Stimulated activated CD4-positive, alpha-beta T cell treated with anti-CD3 and anti-CD28 coated beads, Interleukin-15, amount 100 ng/mL, for 24 hours (primary cell): Measurements from ENCODE around the gene IKZF4.
A peak's percentile ranks its signal among the peaks of the same experiment; 100 is the strongest.
"Not testable (repeated sequence)": the region's sequence is repeated elsewhere in the genome, so short reads cannot be mapped to it uniquely, and the experiment has no call there.

Source experiments
- DNase-seq: peaks from one replicate; pipeline ENCODE4 v3.0.0-alpha.2; 2020

IKZF4 gene

DNA sequence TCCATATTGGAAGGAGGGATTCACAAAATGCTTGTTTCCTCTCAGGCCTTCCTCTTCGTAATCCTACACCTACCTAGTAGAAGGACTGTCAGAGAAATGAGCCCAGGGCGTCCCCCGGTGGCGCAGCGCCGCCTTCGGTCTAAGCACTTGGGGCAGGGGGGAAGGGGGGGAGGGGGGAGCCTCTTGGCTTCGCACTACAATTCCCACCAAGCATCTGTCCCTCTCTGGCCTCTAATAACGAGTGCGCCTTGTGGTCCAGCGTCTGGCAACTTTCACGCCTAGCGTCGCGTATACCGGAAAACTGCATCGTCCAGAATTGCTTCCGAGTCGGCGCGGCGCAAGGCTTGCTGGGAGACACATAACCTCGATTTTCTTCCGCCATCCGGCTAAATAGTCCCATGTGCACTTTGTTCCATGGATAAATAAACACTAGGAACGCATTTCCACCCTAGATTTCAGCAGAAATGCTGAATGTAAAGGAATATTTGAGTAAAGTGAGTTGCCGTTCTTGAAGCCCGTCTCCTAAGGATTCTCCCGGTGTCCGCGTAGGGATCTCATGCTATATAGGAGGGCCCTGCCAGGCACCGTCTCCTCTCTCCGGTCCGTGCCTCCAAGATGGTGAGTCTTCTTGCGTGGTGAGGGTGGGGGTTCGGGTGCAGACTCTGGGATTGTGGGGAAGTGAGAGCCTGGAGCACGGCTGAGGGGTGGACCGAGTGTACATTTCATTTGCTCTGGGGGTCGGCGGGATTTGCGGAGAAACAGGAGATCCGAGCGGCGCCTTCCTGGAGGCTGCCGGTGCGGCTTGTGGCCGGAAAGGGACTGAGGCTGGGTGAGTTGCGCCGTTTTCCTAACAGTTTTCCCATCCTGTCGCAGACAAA lies 20.9 kb downstream of the IKZF4 start, which contains the start of gene RPS26:
Gene RPS26, plus strand, starts transcription at position 367 of the 878 bp plus-strand sequence. Its CDS starts 249 bp downstream, at position 616.
- DNase-seq, result peak; percentile 94

GRCh38 chr12:56042430-56042813 lies 21.6 kb downstream of the IKZF4 start:
- not testable (repeated sequence) for DNase-seq

DNA sequence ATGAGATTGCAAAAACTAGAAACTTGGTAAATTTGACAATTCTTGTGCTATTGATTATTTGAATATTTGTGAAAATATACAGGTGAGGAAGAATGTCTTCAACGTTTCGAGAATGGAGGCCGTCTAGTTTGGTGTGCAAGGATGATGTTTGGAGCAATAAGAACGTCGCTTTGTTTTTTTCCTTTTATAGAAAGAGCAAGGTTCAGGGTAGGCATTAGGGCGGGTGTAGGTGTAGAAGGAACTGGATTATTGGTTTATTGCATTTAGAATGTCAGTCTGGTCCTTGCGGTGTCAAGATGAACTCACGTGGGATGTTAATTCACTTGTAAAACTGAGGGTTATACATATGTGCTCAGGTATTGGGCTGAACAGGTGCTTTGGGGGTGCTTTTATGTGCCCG lies 22.0 kb downstream of the IKZF4 start:
- no peak for DNase-seq

DNA sequence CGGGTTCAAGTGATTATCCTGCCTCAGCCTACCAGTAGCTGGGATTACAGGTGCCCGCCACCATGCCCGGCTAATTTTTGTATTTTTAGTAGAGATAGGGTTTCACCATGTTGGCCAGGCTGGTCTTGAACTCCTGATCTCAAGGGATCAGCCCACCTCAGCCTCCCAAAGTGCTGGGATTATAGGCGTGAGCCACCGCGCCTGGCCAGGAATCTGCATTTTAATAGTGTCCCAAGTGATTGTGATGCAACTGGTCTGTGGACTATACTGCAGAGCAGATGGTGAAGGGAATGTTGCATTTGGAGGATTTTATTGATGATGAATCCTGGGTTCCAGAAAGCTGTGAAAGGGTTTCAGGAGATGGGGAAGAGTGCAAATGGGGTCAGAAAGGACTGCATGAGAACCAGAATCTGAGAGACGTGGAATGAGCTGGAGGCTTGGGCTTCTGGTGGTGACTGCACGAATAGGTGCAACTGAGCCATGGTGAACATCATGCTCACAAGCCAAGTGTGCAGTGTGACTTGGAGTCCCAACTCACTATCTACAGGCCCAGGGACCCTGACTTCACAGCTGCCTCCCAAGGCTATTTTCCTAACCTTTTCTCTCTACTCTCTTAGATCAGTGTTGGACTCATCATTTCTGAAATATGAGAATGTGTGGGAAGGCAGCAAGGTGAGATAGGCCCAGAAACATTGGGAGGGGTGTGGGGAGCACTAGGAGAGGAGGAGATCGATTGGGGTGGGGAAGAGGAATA lies 25.4 kb downstream of the IKZF4 start:
- peak; percentile 29 for DNase-seq

GRCh38 chr12:56053407-56053893 lies 32.6 kb downstream of the IKZF4 start:
- no peak for DNase-seq

GRCh38 chr12:56059964-56060363 lies 39.1 kb downstream of the IKZF4 start:
- not testable (repeated sequence) for DNase-seq

GRCh38 chr12:56061982-56062381 lies 41.1 kb downstream of the IKZF4 start:
- no peak for DNase-seq

GRCh38 chr12:56062996-56063395 lies 42.2 kb downstream of the IKZF4 start:
- DNase-seq, result no peak

DNA sequence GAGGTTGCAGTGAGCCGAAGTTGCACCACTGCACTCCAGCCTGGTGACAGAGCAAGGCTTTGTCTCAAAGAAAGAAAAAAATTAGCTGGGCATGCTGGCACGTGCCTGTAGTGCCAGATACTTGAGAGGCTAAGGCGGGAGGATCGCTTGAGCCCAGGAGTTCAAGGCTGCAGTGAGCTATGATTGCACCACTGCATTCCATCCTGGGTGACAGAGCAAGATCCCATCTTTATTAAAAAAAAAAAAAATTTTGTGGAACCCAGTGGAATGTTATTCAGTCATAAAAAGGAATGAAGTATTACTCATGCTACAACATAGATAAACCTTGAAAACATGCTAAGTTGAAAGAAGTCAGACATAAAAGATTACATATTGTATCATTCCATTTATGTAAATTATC lies 50.8 kb downstream of the IKZF4 start:
- no peak for DNase-seq

DNA sequence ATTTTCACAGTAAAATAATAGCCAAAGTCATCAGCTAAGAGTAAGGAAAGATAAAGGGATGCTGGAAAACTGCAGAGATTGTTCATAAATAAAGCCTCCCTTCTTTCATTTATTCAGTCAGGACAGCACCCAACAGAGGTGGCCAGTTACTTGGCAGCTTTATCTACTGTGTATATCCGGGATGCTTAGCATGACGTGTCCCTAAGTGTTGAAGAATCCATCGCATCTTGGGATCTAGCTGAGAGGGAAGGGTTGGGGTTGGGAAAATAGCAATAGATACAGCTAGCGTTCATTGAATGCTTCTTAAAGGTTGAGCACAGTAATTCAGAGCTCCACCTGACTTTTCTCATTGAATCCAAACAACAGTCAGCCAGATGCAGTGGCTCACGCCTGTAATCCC lies 53.6 kb downstream of the IKZF4 start:
- DNase-seq, result no peak

DNA sequence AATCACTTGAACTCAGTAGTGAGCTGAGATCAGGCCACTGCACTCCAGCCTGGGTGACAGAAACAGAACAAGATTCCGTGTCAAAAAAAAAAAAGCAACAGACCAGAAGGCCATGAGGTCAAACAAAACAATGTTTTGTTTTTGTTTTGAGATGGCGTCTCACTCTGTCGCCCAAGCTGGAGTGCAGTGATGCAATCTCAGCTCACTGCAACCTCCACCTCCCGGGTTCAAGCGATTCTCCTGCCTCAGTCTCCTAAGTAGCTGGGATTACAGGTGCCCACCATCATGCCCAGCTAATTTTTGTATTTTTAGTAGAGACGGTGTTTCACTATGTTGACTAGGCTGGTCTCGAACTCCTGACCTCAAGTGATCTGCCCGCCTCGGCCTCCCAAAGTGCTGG lies 57.1 kb downstream of the IKZF4 start:
- DNase-seq, result not testable (repeated sequence)

DNA sequence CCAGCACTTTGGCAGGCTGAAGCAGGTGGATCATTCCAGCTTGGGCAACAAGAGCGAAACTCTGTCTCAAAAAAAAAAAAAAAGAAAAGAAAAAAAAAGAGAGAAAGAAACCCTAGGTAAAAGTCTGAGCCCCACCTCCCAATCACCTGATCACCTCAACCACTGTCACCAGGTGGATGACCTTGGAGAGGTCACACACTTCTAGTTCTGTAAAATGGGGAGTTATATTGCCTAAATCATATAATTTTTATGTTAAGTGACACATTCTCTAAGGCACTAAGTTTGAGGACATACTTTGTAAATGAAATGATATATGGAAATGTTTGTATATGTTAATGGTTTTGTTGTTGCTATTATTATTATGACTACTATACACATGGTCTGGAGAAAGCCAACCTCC lies 57.6 kb downstream of the IKZF4 start:
- DNase-seq, result no peak

DNA sequence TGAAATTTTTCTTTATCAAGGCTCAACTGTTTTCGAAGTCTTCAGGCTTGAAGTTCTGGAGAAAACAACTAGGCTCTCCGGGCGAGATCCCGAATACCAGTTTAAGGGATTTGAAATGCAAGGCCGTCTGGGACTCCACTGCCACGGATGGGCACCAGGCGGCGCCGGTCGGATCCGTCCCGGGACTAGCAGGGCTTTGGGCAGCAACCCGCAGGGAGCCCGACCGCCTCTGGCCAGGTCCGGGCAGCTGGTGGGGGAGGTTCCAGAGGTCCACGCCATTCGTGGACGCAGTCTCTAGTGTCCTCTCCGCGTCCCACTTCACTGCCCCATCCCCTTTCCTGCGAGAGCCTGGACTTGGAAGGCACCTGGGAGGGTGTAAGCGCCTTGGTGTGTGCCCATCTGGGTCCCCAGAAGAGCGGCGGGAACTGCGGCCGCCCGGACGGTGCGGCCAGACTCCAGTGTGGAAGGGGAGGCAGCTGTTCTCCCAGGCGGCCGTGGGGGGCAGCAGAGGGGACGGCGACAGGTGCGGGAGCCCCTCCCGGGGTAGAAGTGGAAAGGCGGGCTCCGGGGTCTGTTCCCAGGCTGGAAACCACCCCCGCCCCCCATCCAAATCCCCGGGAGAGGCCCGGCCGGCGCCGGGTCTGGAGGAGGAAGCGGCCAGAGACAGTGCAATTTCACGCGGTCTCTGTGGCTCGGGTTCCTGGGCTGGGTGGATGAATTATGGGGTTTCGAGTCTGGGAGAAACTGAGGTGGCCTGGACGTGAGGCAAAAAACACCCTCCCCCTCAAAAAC lies 58.3 kb downstream of the IKZF4 start:
- DNase-seq, result peak; percentile 70

DNA sequence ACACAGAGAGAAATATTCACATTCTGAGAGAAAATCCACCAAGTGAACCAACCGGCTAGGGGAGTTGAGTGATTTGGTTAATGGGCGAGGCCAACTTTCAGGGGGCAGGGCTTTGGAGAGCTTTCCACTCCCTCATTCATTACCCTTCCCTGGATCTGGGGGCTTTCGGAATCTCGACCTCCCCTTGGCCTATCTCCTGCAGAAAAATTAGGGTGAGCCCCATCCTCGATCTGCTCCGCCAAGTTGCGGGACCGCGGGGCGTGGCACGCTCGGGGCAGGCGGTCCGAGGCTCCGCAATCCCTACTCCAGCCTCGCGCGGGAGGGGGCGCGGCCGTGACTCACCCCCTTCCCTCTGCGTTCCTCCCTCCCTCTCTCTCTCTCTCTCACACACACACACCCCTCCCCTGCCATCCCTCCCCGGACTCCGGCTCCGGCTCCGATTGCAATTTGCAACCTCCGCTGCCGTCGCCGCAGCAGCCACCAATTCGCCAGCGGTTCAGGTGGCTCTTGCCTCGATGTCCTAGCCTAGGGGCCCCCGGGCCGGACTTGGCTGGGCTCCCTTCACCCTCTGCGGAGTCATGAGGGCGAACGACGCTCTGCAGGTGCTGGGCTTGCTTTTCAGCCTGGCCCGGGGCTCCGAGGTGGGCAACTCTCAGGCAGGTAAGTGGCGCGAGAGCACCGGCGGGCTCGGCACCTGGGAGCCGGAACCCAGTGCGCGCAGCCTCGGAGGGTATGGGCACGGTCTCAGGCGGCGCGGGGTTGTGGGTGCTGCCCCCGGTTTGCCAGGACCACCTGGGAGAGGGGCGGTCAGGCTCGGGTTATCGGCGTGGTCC lies 59.1 kb downstream of the IKZF4 start, which contains the start of gene ERBB3:
Gene ERBB3, plus strand, starts transcription at position 443 of the 833 bp plus-strand sequence. Its CDS starts 136 bp downstream, at position 579.
- DNase-seq, result peak; percentile 84

DNA sequence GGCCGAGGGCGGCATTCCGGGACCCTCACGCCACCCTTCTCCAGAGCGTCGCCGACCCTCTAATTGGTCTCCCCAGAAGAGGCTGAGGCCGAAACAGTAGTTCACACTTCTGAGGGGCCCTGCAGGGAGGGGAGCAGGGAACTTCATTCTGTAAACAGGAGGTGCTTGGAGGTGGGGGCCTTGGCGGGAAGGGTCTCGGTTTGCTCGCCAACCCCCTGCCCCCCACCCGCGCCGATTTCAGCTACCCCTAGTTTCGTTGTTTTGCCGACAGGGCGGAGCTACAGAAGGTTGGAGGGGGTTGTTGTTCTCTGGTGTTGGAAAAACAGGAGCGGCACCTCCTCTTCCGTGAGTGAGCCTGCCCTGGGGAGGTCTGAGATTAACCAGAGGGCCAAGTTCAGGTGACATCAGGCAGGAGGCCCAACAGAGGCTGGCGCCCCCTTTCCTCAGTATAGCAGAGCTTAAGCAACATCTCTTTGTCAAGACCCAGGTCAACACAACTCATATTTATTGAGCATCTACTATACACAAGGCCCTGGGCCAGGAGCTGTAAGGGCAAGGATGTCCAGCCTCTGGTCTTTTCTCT lies 59.8 kb downstream of the IKZF4 start:
- DNase-seq, result no peak

DNA sequence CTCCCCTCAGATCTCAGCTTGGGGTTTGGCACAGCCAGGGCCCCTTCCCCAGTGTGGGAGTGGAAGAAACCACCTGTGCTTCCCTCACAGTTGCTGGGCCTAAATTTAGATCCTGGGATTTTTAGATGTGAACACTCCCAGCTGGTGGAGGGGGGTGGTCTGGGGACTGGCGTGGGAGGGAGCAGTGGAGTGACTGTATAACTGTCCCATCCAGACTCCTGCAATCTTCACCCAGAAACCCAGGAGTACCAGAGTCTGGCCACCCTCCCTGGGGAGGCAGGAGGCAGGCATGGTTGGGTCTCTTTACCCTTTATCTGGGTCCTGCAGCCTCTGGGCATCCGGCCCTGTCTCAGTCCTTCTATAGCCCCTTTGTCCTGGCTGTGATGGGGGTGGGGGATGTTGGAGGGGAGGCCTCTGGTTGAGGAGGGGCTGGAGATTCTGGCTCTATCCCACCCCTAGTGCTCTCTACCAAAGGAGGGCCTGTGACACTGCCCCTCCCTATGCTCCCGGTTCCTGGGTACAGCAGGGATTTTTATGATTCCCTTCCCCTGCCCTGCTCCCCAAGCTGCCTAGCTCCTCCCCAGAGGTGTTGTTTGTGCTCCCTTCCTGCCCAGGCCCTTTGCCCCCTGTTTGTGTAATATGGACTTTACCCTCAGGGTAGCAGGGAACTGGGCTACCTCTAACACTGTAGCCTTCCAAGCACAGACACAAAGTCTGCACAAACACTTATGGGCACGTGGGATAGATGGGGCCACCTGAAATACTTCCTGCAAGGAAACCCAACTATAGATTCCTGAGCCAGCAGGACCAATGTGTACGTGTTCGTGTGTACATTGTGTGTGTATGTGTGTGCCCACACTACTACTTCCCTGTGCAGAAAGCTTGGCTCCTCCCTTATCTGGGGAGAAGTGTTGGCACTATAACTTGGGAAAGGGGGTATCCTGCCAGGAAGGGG lies 60.8 kb downstream of the IKZF4 start:
- DNase-seq, result no peak

- no peak for DNase-seq
Observed at GRCh38 chr12:56082382-56082781, 61.5 kb downstream of the IKZF4 start.

DNA sequence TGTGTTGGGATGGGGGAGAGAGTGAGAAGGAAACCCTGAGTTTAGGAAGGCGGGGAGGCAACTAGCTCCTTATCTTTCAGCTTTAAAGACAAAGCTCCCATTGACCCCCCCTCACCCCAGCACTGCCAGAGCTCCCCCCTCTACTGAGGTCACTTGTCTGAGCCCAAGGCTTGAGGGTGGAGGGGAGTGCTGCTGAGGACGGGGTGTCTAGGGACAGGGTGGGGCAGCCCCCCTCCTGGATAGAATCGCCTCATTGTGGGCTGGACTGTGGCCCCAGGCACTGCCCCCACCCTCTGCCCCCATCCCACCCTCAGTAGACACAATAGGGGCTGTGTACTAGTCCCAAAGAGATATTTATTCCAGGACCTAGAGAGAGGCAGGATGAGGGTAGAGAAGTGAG lies 62.1 kb downstream of the IKZF4 start:
- DNase-seq, result no peak

- DNase-seq, result peak; percentile 45
Observed at GRCh38 chr12:56084958-56085543, 64.2 kb downstream of the IKZF4 start.

DNA sequence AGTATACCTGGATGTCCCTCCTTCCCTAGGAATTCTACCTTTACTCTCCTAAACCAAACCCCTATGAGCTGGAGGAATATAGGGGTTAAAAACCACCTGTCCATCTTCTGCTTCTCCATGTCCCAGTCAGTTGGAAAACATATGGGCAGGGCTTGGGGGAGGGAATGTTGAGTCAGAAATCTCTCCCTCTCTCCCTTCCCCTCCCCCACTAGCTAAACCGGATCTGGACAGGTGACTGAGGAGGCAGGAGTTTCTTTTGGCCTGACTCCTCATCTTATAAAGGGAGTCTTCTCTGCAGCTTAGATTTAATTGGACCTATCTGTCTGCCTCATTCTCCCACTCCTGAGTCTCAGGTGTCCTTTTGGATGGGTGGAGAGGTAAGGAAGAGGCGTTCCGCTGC lies 65.3 kb downstream of the IKZF4 start:
- no peak for DNase-seq
